ENCODE data around the gene LRBA. TPM values are rescaled to one million over a fixed set of nuclear protein-coding genes. Genes with fewer than 3 reads are reported as not detected.
"Not testable (repeated sequence)": the region's sequence is repeated elsewhere in the genome, so short reads cannot be mapped to it uniquely, and the experiment has no call there.

LRBA gene
- total RNA-seq, 1 donor from 2014 or later = 28.2 TPM

GRCh38 chr4:150562751-150563150, 452.3 kb downstream of the LRBA start:
- H3K27me3 Mint-ChIP-seq (ENCODE audit: low read depth) = no peaks in the 10 kb centered on the region
- no peak overlapping the region for H3K4me3 Mint-ChIP-seq
- TF ChIP-seq CTCF (conservative IDR thresholded peaks at IDR 0.05) = no peak
- DNase-seq (ENCODE audit: low read depth, low spot score) = no peak
- peaks cover 3% of the 10 kb centered on the region for H3K9me3 Mint-ChIP-seq
- no peak overlapping the region for H3K27ac Mint-ChIP-seq (ENCODE audit: unreplicated experiment)
- no peaks in the 10 kb centered on the region for H3K4me1 Mint-ChIP-seq
- peaks cover 10% of the 10 kb centered on the region for H3K36me3 Mint-ChIP-seq (ENCODE audit: low read depth)

DNA sequence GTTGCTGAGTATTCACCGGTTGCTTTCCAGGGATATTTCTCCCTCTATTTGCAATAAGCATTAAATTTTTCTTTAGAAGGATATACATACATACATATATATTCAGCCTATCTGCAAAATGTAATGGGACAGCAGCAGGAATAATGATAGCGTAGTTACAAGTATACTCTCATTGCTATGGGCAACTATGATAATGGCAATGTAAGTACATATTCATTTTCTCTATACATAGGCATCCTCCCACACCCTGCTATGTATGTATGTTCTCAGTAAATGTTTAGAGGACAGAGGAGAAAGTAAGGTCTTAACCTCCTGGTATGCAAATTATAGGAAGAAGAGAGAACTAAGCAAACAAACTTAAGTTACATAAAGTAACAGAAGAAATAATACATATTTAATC, 452.8 kb downstream of the LRBA start:
- H3K27ac Mint-ChIP-seq (ENCODE audit: unreplicated experiment) = no peak overlapping the region
- H3K9me3 Mint-ChIP-seq = peaks cover 3% of the 10 kb centered on the region
- H3K4me1 Mint-ChIP-seq = no peaks in the 10 kb centered on the region
- no peak overlapping the region for H3K4me3 Mint-ChIP-seq
- TF ChIP-seq CTCF (conservative IDR thresholded peaks at IDR 0.05) = no peak
- peaks cover 10% of the 10 kb centered on the region for H3K36me3 Mint-ChIP-seq (ENCODE audit: low read depth)
- H3K27me3 Mint-ChIP-seq (ENCODE audit: low read depth) = no peaks in the 10 kb centered on the region
- DNase-seq (ENCODE audit: low read depth, low spot score) = no peak

DNA sequence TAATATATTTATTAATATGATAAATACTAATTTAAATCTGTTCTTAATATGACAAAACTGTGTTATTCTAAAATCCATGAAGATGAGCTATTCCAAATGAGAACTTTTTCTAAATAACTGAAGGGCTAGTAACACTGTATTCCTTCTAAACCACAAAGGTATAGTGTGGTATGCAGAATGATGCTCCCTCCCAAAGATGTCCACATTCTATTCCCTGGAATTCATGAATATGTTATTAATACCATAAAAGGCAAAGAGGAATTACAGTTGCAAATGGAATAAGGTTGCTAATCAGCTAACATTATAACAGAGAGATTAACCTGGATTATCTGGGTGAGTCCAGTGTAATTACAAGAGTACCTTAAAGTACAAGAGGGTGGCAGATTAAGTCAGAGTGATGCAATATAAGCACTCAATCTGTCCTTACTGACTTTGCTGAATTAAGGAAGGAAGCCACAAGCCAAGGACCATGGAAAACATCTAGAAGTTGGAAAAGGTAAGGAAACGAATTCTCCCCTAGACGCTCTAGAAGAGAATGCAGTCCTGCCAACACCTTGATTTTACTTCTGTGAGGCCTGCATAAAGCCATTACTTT, 453.8 kb downstream of the LRBA start:
- TF ChIP-seq CTCF (conservative IDR thresholded peaks at IDR 0.05) = no peak
- Mint-ChIP-seq H3K4me3 (no peak overlapping the region), H3K9me3 (peaks cover 3% of the 10 kb centered on the region), H3K4me1 (no peaks in the 10 kb centered on the region), H3K27me3 (ENCODE audit: low read depth) (no peaks in the 10 kb centered on the region), H3K36me3 (ENCODE audit: low read depth) (peaks cover 10% of the 10 kb centered on the region), H3K27ac (ENCODE audit: unreplicated experiment) (no peak overlapping the region)
- no peak for DNase-seq (ENCODE audit: low read depth, low spot score)

DNA sequence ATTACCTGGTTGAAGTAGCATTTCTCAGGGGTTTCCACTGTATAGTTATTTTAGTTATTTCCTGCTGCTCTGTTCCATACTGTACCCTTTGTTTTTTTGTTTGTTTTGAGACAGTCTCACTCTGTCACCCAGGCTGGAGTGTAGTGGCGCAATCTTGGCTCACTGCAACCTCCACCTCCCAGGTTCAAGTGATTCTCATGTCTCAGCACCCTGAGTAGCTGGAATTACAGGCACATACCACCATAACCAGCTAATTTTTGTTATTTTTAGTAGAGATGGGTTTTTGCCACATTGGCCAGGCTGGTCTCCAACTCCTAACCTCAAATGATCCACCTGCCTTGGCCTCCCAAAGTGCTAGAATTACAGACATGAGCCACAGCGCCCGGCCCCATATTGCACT, 457.3 kb downstream of the LRBA start:
- DNase-seq (ENCODE audit: low read depth, low spot score); H3K36me3 Mint-ChIP-seq (ENCODE audit: low read depth); H3K27me3 Mint-ChIP-seq (ENCODE audit: low read depth); H3K4me1 Mint-ChIP-seq; H3K27ac Mint-ChIP-seq (ENCODE audit: unreplicated experiment); H3K4me3 Mint-ChIP-seq; H3K9me3 Mint-ChIP-seq: not testable (repeated sequence)

DNA sequence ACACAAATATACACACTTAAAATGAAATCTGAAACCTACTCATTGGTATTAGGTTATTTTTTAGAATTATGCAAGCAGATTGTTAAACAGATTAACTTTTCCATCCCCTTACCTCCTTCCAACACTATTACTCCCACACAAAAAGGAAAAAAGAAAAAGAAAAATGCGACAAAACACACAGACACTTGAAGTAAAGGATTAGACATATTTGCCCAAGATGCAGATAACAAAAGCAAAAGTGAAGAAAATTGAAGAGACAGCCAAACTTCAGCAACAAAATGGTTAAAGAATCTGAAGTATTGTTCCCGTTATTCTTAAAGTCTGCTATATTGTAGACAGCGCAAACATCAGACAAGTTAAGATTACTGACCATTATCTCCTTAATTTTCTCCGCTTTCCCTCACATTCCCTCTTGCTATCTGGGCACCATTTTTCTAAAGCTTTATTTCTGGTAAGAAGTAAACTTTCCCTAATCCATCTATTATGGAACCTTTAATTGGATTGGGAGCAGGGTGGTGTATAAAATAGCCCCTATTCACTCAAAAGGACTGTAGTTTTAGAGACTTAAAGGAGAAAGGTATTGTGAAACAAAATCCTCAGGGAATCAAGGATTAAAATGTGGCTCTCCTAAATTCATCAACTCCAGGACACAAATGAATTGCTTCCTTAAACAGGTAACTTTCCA, 467.8 kb downstream of the LRBA start:
- H3K27me3 Mint-ChIP-seq (ENCODE audit: low read depth) = no peaks in the 10 kb centered on the region
- H3K9me3 Mint-ChIP-seq = no peaks in the 10 kb centered on the region
- peaks cover 13% of the 10 kb centered on the region for H3K4me1 Mint-ChIP-seq
- no peak for DNase-seq (ENCODE audit: low read depth, low spot score)
- peak overlapping the region; percentile 3 for H3K4me3 Mint-ChIP-seq
- peaks cover 2% of the 10 kb centered on the region for H3K36me3 Mint-ChIP-seq (ENCODE audit: low read depth)
- peak overlapping the region; percentile 91 for H3K27ac Mint-ChIP-seq (ENCODE audit: unreplicated experiment)
- TF ChIP-seq CTCF (conservative IDR thresholded peaks at IDR 0.05) = no peak

DNA sequence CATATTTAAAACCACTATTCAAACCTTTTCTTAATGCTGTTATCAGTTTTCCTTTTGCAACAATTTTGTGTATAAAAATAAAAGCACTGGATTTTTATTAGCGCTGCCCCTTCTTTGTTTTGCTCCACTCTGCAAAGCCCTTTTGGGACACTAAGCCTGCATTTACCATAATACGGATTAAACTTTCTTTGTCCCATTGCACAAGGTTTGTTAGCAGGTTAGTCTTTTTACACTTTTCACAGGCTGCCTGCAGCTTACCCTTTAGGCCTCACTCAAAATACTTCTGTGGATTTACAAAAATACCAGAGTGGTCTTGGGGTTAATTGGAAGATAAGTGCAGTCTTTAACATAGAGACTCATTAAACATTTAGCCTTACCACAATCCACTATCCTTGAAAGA, 468.8 kb downstream of the LRBA start:
- no peak overlapping the region for H3K4me3 Mint-ChIP-seq
- TF ChIP-seq CTCF (conservative IDR thresholded peaks at IDR 0.05) = no peak
- H3K9me3 Mint-ChIP-seq = no peaks in the 10 kb centered on the region
- H3K27ac Mint-ChIP-seq (ENCODE audit: unreplicated experiment) = no peak overlapping the region
- no peaks in the 10 kb centered on the region for H3K36me3 Mint-ChIP-seq (ENCODE audit: low read depth)
- DNase-seq (ENCODE audit: low read depth, low spot score) = no peak
- peaks cover 13% of the 10 kb centered on the region for H3K4me1 Mint-ChIP-seq
- H3K27me3 Mint-ChIP-seq (ENCODE audit: low read depth) = no peaks in the 10 kb centered on the region
